ENCODE data around the gene LIPC. TPM values are rescaled to one million over a fixed set of nuclear protein-coding genes. Genes with fewer than 3 reads are reported as not detected.

LIPC gene
- total RNA-seq, 6 experiments from 2014 or later: 31.1 to 213 (median 86.1) TPM

GRCh38 chr15:58505581-58505980, 73.8 kb downstream of the LIPC start:
- H3K36me3 ChIP-seq: no peaks in the 10 kb centered on the region
- intact Hi-C loops (cut with DNase I): no loop called here
- no peak for DNase-seq
- no peaks in the 10 kb centered on the region for H3K27me3 ChIP-seq
- ATAC-seq: peak in 1 of 4 donors; percentile 8
- H3K4me1 ChIP-seq: peaks cover 0 to 9% (median 0%) of the 10 kb centered on the region in 4 donors
- WGBS (ENCODE audit: insufficient coverage, low coverage, low lambda C conversion rate, missing lambda C conversion rate): 83% methylated on average over 3 of the region's 7 CpGs
- H3K9me3 ChIP-seq: no peaks in the 10 kb centered on the region
- H3K4me3 ChIP-seq: no peak overlapping the region
- no peak overlapping the region for H3K27ac ChIP-seq
- no peak for TF ChIP-seq POLR2A (IDR thresholded peaks at IDR 0.05)
- TF ChIP-seq CTCF (IDR thresholded peaks at IDR 0.05): no peak

- TF ChIP-seq POLR2A (IDR thresholded peaks at IDR 0.05): no peak
- no peak for TF ChIP-seq CTCF (IDR thresholded peaks at IDR 0.05)
- WGBS (ENCODE audit: insufficient coverage, low coverage, low lambda C conversion rate, missing lambda C conversion rate): 0% methylated on average over 1 of the region's 4 CpGs
- H3K4me1 ChIP-seq: peaks cover 0 to 9% (median 0%) of the 10 kb centered on the region in 4 donors
- no peak overlapping the region for H3K27ac ChIP-seq
- peak; percentile 47 to 84 (median 56) for ATAC-seq
- no peak overlapping the region for H3K4me3 ChIP-seq
- no peaks in the 10 kb centered on the region for H3K27me3 ChIP-seq
- H3K9me3 ChIP-seq: no peaks in the 10 kb centered on the region
- DNase-seq: peak in 1 of 3 donors; percentile 52
- intact Hi-C loops (cut with DNase I): no loop called here
- H3K36me3 ChIP-seq: no peaks in the 10 kb centered on the region
These were observed 74.3 kb downstream of the LIPC start for GRCh38 chr15:58506064-58506490.

GRCh38 chr15:58506783-58507668, 75.2 kb downstream of the LIPC start:
- no peak overlapping the region for H3K4me3 ChIP-seq
- DNase-seq: peak in 1 of 3 donors; percentile 41
- intact Hi-C loops (cut with DNase I): no loop called here
- no peaks in the 10 kb centered on the region for H3K36me3 ChIP-seq
- no peaks in the 10 kb centered on the region for H3K9me3 ChIP-seq
- no peaks in the 10 kb centered on the region for H3K27me3 ChIP-seq
- ATAC-seq: no peak
- H3K4me1 ChIP-seq: peaks cover 0 to 12% (median 0%) of the 10 kb centered on the region in 4 donors
- WGBS (ENCODE audit: insufficient coverage, low coverage, low lambda C conversion rate, missing lambda C conversion rate): 74% methylated on average over 8 of the region's 9 CpGs
- no peak for TF ChIP-seq CTCF (IDR thresholded peaks at IDR 0.05)
- no peak for TF ChIP-seq POLR2A (IDR thresholded peaks at IDR 0.05)
- H3K27ac ChIP-seq: no peak overlapping the region

- Histone ChIP-seq H3K27ac (no peak overlapping the region), H3K4me3 (no peak overlapping the region), H3K4me1 (peaks cover 0 to 3% (median 0%) of the 10 kb centered on the region in 4 donors), H3K9me3 (no peaks in the 10 kb centered on the region), H3K36me3 (no peaks in the 10 kb centered on the region), H3K27me3 (no peaks in the 10 kb centered on the region)
- DNase-seq (no peak), ATAC-seq (no peak)
- TF ChIP-seq POLR2A (IDR thresholded peaks at IDR 0.05) (no peak), CTCF (IDR thresholded peaks at IDR 0.05) (no peak)
- WGBS (ENCODE audit: insufficient coverage, low coverage, low lambda C conversion rate, missing lambda C conversion rate): 100% methylated on average over 1 of the region's 1 CpG
- intact Hi-C loops (cut with DNase I): no loop called here
These were observed 77.8 kb downstream of the LIPC start for GRCh38 chr15:58509556-58509955.
